Activated T-helper 1 cell treated with Interleukin-2 at 50 U/mL for 16 hours (primary cell): ENCODE measurements around the gene INVS.
"Not testable (repeated sequence)": the region's sequence is repeated elsewhere in the genome, so short reads cannot be mapped to it uniquely, and the experiment has no call there.

Experiments used
- DNase-seq: peaks from one replicate; pipeline ENCODE4 v3.0.0-alpha.2; 2020; ENCODE audit warnings: low read depth

Gene INVS

DNA sequence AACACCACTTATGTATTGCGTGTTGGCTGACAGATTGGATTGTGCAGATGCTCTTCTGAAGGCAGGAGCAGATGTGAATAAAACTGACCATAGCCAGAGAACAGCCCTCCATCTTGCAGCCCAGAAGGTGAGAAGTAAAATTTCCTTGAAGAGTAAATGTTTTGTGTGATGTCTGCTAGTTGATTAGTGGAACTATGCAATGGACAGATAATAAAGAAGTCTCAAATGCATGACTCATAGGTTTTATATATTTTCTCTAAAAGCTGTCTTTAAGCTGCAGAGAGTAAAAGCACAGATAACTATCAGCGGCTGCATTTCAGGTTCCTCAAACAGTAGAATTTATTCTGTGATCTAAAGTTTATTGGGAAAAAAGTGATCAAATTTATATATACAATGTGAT is 27.4 kb downstream of the INVS start:
- DNase-seq = no peak

DNA sequence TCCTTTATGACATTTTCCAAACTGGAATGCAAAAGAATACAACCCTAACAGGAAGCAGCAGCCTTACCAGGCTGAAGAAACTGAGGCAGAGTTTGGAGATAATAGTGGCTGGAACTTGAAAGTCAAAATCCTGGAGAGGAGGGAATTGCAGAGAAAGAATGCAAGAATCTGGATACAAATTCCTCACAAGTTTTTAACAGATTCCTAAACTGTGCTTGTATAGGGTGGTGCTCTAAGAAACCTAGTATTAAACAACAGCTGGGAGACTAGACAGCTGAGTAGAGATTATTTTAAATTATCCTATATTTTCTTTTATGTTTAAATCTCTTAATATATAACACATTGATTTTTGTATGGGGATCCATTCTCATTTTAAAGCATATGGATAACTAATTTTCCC is 30.7 kb downstream of the INVS start:
- no peak for DNase-seq

DNA sequence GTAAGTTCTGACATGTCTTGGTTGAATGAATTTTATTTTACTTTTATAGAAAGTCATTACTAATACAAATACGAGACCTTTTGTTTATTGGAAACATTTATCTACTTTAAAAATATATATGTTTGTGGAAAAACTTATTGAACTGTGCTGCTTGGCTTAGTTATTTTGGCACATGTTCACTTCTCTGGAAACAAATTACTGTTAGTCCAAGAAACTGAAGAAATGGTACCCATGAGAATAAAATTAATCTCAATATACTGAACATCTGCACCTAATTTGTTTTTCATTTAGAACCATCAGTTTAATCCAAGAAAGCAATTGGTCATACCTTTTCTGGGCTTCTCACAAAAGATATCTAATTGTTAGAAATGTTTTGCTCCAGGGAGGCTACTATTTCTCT is 32.2 kb downstream of the INVS start:
- no peak for DNase-seq

DNA sequence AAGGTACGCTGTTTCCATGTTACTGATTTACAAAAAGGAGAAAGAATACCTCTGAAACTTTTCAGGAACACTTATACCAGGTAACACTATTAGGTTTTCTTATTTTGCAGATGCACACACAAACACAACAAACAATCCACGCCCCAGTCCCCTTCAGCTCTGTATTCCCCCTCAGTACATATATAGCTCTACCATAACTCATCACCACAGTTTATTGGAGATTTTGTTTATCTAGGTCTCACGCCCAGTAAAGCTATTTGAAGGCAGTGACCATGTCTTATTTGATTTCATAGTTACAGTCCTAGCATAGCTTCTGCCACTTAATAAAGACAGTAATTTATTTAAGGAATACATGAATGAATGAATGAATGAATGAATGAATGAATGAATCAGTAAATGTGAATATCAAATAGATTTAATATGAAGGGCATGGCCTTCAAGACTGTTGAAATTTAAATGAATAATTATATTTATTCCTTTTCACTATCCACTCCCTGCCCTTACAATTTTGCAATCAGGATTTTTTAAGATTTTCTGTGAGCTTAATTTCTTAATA is 32.9 kb downstream of the INVS start:
- DNase-seq = no peak

DNA sequence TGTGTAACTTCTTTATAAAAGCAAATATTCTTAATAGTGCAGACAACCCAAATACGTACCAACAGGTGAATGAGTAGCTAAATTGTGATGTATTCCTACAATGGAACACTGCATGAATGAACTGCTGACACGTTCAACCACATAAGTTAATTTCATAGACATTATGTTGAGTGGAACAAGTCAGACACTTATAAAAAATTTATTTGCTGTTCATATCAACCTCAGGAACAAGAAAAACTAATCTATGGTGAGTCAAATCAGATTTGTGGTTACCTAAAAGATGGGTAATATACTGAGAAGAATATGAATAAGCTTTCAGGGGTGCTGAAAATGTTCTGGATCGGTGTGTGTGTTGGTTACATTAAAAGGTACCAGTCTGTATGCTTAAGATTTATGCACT is 35.7 kb downstream of the INVS start:
- no peak for DNase-seq

DNA sequence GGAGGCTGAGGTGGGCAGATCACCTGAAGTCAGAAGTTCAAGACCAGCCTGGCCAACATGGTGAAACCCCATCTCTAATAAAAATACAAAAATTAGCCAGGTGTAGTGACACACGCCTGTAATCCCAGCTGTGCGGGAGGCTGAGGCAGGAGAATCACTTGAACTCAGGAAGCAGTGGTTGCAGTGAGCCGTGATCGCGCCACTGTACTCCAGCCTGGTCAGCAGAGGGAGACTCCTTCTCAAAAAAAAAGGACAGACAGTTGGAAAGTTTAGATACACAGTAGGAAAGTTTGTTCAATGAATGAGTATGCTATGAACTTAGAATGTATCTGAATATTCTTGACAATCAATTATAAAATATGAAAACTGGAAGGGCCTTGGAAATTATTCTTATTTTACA is 37.8 kb downstream of the INVS start:
- not testable (repeated sequence) for DNase-seq

DNA sequence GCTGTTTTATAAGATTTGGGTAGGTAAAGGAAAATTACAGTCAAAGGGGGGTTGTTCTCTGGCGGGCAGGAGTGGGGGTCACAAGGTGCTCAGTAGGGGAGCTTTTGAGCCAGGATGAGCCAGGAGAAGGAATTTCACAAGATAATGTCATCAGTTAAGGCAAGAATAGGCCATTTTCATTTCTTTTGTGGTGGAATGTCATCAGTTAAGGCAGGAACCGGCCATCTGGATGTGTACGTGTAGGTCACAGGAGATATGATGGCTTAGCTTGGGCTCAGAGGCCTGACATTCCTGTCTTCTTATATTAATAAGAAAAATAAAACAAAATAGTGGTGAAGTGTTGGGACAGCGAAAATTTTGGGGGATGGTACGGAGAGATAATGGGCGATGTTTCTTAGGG is 41.3 kb downstream of the INVS start:
- not testable (repeated sequence) for DNase-seq

DNA sequence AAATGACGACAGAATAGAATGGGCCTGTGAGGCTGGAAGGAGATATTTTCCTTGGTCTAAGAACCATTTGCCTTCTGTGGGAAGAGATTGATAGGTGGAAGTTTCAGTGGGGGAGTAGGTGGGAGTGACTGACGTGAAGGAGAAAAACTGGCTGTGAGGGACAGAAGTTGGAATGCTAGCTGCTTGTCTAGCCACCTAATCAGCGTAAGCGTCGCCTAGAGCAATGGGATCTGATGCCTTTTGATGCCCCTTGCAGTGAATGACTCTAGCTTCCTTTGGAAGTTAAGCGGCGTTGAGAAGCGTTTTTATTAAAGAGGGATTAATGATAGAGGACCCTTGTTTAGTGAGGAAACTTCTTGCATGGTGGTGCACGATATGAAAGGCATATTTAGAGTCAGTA is 42.8 kb downstream of the INVS start:
- DNase-seq = not testable (repeated sequence)

DNA sequence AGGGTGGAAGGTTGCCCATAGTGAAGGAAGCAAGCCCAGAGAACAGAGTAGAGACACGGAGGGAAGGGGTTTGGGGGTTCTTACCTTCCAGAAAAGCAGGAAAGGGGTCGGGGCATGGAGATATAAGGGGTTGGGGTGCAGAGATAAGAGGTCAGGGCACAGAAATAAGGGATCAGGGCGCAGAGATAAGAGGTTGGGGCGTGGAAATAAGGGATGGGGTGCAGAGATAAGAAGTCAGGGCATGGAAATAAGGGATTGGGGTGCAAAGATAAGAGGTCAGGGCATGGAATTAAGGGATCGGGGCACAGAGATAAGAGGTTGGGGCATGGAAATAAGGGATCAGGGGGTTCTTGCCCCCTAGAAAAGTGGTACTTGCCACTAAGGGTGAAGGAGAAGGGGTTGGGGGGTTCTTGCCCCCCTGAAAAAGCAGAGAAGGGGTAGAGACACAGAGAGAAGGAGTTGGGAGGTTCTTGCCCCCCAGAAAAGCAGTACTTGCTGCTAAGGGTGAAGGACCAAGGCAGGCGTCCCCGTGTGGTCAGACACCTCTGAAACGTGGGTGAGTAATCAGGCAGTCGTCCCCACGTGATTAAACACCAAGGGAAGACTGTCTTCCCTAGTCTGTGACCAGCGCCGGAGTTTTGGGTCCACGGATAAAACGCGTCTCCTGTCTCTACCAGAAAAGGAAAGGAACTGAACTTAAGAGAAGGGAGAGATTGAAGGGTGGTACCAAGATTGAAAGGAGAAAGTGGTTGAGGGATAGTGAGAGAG is 46.3 kb downstream of the INVS start:
- not testable (repeated sequence) for DNase-seq

DNA sequence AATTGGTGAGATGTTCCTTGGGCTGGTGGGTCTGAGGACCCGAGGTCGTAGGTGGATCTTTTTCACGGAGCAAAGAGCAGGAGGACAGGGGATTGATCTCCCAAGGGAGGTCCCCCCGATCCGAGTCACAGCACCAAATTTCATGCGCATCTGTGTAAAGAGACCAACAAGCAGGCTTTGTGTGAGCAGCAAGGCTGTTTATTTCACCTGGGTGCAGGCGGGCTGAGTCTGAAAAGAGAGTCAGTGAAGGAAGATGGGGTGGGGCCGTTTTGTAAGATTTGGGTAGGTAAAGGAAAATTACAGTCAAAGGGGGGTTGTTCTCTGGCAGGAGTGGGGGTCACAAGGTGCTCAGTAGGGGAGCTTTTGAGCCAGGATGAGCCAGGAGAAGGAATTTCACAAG is 46.9 kb downstream of the INVS start:
- DNase-seq = not testable (repeated sequence)

DNA sequence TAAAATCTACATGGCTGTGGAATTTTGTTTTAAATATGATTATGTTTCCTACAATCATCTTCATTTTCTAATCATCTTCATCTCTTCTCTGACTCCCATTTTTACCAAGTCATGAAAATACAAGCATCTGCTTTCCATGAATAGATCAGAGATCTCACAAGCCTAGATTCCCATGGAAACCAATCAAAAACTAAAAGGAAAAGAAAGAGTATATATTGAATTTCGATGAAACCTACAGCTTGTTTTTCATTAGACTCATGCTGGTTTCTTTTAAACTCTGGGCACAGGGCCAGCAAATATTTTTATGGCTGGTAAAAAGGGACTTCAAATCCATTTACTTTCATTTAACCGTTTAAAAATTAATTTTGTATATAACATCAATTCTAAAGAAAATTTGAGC is 51.2 kb downstream of the INVS start:
- DNase-seq = no peak

DNA sequence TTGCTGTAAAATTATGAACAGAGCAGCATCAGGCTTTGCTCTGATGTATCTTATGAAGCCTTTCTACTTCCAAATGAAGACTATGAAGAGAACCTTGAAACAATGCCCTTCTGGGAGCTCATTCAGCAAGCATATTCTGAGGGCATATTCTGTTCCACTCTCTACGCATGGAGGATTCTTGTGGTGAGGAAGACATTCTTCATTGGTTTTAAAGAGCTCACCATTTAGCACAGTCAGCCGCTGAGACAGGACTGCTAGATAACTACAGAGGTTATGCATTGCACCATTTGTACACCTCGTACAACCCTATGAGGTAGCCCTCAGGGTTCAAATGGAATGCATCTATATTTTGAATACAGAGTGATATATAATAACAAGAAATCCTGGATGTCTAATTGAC is 61.0 kb downstream of the INVS start:
- no peak for DNase-seq

DNA sequence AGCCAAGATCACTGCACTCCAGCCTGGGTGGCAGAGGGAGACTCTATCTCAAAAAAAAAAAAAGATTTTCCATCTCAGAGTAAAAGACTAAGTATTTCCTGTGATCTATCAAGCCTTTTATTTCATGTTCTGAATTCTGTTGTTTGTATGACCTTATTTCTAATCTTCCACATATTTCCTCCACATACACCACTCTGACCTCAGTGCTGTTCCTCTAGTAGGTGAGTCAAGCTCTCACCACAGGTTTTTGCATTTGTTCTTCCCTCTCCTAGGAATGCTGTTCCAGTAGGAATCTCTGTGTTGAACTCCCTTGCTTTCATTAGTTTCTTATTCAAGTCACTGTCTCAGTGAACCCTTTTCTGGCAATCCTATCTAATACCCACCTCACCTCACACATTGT is 68.1 kb downstream of the INVS start:
- no peak for DNase-seq

DNA sequence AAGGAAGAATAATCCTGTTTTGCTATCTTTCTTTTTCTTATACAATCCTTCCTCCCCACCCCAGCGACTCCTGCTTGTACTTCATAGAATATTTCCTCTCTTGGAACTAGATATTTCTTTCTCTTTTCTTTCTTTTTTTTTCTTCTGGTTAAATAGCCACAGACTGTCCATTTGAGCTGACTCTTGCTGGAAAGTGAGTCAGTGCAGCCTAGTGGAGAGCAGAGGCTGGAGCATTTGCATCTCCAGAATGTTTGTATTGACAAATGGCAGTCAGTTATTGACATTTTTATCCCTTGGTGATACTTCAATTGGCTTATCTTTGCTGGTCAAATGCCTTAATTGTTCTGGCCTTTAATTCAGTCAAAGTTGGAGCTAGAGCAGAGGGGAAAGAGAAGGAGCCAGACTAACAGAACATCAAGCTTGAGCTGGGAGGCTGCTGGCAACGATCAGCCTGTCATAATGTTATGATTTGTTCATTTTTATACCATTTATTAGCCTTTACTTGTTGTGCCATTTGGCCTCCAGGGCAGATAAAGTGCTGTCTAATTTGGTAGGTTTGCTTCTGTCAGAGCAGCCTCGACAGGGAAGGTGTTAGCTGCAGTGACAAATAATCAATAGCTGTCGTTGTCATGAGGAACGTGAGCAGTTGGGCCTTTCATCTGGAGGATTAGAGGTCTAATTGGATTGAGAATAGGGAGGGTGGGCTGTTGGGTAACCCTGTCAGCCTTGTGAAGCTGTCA is 69.0 kb downstream of the INVS start:
- DNase-seq = no peak

DNA sequence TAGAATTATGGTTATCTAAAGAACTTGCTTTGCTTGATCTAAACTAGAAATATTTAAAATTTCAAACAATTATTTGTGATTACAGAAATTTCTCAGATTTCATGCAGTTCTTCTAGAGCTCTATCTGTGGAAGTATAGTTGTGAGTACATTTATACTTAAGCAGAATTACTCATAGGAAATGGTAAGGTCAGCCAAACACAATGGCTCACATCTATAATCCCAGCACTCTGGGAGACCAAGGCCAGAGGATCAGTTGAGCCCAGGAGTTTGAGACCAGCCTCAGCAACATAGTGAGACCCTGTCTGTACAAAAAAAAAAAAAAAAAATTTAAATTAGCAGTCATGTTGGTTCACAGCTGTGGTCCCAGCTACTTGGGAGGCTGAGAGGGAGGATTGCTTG is 71.0 kb downstream of the INVS start:
- no peak for DNase-seq

DNA sequence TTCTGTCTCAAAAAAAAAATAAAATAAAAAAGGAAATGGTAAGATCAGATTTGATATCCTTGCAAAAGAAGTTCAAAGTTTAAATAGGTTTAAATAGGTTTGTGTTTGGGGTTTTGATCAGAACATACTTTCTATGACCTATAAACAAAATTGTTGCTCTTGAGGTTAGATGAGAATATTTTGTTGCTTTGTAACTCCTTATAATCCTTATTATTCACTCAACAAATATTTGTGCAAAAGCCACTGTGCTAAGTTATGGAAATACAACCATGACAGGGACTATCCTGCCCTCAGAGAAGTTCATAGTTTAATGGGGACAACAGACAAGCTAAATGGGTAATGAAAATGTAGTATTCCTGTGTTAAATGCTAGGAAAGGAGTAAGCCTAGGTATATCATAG is 71.5 kb downstream of the INVS start:
- DNase-seq = no peak

DNA sequence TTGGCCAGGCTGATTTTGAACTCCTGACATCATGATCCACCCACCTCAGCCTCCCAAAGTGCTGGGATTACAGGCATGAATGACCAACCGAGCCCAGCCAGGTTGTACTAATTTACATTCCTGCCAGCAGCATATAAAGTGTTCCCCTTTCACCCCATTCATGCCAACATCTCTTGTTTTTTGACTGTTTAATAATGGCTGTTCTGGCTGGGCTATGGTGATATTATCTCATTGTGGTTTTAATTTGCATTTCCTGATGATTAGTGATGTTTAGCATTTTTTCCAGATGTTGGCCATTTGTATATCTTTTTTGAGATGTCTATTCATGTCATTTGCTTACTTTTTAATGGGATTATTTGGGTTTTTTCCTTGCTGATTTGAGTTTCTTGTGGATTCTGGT is 87.3 kb downstream of the INVS start:
- no peak for DNase-seq

DNA sequence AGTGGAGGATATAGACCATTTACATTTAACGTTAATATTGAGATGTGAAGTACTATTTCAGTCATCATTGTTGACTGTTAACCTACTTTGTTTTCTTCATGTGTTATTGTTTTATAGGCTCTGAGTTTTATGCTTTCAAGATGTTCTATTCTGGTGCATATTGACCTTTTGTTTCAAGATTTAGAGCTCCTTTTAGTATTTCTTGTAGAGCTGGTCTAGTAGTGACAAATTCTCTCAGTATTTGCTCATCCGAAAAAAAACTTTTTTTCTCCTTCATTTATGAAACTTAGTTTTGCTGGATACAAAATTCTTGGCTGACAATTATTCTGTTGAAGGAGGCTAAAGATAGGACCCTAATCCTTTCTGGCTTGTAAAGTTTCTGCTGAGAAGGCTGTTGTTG is 91.3 kb downstream of the INVS start:
- no peak for DNase-seq

DNA sequence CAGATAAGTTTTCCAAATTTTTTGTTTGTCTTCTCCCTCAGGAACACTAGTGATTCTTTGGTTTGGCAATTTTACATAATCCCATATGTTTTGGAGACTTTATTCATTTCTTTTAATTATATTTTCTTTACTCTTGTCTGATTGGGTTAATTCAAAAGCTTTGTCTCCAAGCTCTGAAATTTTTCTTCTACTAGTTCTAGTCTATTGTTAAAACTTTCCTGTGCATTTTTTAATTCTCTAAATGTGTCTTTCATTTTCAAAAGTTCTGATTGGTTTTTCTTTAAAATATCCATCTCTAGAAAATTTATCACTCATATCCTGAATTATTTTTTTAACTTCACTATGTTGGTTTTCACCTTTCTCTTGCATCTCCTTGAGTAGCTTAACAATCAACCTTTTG is 92.2 kb downstream of the INVS start:
- no peak for DNase-seq

DNA sequence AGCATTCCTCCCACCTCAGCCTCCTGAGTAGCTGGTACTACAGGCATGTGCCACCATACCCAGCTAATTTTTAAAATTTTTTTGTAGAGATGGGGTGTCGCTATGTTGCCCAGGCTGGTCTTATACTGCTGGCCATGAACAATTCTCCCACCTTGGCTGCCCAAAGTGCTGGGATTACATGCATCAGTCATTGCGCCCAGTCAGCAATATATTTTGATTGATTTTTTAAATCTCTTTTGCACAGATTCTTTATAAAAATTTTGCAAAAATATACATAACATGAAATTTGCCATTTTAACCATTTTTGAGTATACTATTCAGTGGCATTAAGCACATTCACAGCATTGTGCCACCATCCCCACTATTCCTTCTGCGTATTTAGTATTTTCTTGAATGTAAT is 94.0 kb downstream of the INVS start:
- DNase-seq = no peak

DNA sequence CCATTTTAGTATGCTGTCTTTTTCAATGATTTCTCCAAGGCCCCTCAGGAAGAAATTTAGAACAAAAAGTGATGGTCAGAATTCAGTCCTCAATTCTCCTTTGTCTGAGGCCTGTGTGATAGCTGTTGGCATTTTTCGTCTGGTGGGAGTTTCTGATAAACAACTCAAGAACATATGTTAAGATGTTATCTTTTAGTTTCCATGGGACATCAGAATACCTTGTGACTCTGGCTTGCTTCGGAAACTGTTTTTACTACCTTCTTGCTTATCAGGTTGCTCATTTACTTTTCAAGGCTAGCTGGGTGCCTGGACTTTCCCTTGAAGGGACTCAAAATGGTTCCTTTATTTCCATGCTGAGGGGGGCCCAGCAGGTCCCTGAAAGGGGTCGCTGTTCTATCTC is 97.2 kb downstream of the INVS start:
- DNase-seq = no peak

DNA sequence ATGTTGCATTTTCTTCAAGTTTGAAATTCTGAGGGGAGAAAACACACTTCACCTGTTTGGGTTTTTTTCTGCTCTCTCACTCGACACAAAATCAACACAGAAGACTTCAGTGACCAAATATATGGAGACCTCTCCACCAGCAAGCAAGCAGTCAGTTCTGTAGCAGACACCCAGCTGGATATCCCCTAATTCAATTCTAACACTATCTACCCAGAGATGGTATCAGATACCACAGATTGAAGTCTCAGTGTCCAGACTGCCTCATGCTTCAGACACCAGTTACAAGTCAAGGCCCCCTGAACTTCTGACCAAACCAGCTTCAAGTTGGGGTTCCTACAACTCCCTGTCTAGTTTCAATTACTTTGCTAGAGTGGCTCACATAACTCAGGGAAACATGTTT is 97.8 kb downstream of the INVS start:
- DNase-seq = no peak

DNA sequence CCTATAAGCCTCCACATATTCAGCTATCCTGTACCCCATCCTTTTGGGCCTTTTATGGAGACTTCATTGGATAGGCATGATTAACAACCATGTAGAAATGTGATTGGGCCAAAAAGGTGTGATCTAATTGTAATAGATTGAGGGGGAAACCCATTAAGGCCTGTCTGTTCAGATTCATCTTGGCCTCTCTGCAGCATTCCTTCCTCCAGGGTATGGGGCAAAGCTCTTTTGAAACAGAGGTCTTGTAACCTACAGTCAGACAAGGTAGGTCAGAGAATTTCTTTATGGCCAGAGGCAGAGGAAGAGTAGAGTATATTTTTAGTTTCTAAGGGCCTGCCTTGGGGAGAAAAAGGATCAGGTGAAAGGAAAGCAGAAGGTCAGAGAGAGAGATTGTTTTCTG is 98.5 kb downstream of the INVS start:
- no peak for DNase-seq

DNA sequence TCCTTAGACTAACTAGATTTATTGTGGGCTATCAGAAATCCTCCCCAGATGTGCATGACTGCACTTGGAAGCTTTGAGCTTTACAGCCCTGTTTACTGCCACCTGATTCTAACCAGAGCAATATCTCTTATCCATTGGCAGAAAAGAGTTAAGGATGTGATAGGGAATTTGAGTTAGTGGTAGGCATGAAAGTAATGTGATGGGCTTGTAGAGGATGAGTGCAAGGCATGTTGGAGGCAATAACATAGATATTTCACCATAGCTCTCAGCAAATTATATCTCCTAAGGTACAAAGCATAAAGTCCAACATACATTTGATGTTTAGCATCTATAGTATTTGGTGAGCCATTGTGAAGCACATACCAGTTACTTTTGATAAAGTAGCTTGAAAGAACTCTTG is 103.8 kb downstream of the INVS start:
- no peak for DNase-seq
